Activated naive CD4-positive, alpha-beta T cell treated with anti-CD3 and anti-CD28 coated beads for 36 hours (primary cell): Measurements from ENCODE around the gene XAGE3. TPM values are rescaled to one million over a fixed set of nuclear protein-coding genes. Genes with fewer than 3 reads are reported as not detected.
A peak's percentile ranks its signal among the peaks of the same experiment; 100 is the strongest.
"Not testable (repeated sequence)": the region's sequence is repeated elsewhere in the genome, so short reads cannot be mapped to it uniquely, and the experiment has no call there.

Source experiments
- CTCF ChIA-PET: fragments of 350-600 bp; sonication (Branson Sonifier 250); formaldehyde crosslinking; loops from one replicate; lab custom pipeline; 2021; ENCODE audit warnings: antibody characterized with exemption; lab: Charles Lee
- DNase-seq: peaks from one replicate; pipeline ENCODE4 v3.0.0-alpha.2; 2020
- H3K27ac Mint-ChIP-seq: one replicate; pipeline ENCODE4 v1.8.0; 2021; ENCODE audit warnings: mild to moderate bottlenecking, mixed read lengths
- H3K27me3 Mint-ChIP-seq: one replicate; pipeline ENCODE4 v1.8.0; 2021; ENCODE audit warnings: low read depth, mixed read lengths
- H3K36me3 Mint-ChIP-seq: one replicate; pipeline ENCODE4 v1.8.0; 2021; ENCODE audit warnings: low read depth, mixed read lengths
- H3K4me1 Mint-ChIP-seq: one replicate; pipeline ENCODE4 v1.8.0; 2021; ENCODE audit warnings: low read depth, mixed read lengths
- H3K4me3 Mint-ChIP-seq: one replicate; pipeline ENCODE4 v1.8.0; 2021; ENCODE audit warnings: mild to moderate bottlenecking, moderate library complexity, mixed read lengths
- H3K9me3 Mint-ChIP-seq: one replicate; pipeline ENCODE4 v1.8.0; 2021; ENCODE audit warnings: mixed read lengths
- intact Hi-C: fragments of 100-400 bp; cut with micrococcal nuclease; formaldehyde crosslinking; loops from one replicate; pipeline ENCODE4 v1.15.1; 2023
- total RNA-seq, 2 experiments: library from RNA; stranded (reverse); gene quantifications; one replicate each; pipeline ENCODE4 v1.2.3, GENCODE V29; 2021

XAGE3 gene
- total RNA-seq, 2 experiments from 2014 or later, result not detected

DNA sequence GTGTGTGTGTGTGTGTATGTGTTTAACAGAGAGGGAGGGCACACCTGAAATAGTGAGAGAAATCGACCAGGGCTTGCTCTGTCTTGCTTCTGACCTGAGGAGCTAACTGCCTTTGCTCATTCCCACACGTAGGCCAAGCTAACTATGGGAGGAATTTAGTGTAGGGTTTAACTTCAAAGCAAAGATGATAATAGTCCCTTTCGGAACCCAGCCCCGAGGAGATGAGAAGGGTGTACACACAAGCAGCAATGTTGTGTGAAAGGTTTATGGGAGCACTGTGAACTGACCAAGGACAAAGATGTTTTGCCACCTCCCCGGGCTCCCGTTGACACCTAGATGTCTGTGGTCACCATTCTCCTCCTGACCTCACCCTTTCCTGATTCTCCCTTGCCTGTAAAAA lies 8.5 kb upstream of the XAGE3 start:
- H3K4me1 Mint-ChIP-seq, intact Hi-C loops, DNase-seq, CTCF ChIA-PET, H3K27ac Mint-ChIP-seq, H3K27me3 Mint-ChIP-seq, H3K9me3 Mint-ChIP-seq, H3K36me3 Mint-ChIP-seq, H3K4me3 Mint-ChIP-seq: not testable (repeated sequence)

DNA sequence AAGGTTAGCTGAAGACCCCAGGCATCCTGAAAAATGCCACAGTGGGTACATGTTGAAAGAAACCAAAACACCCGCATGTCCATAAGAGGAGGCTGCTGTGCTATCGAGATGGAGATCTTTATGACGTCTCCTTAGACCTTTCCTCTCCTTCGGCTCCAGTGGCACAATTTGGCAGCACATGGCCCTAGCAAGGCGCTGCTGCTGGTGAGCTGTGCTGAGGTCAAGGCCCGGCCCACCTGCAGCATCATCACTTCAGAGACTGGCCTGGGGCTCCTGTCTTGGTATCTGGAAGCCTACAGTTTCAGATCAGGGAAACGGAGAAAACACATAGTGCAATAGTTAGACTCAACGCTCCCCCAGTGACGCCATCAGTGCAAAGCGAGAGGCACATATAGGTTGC lies 7.6 kb upstream of the XAGE3 start:
- DNase-seq, H3K27me3 Mint-ChIP-seq, CTCF ChIA-PET, H3K36me3 Mint-ChIP-seq, intact Hi-C loops, H3K9me3 Mint-ChIP-seq, H3K4me3 Mint-ChIP-seq, H3K27ac Mint-ChIP-seq, H3K4me1 Mint-ChIP-seq: not testable (repeated sequence)

DNA sequence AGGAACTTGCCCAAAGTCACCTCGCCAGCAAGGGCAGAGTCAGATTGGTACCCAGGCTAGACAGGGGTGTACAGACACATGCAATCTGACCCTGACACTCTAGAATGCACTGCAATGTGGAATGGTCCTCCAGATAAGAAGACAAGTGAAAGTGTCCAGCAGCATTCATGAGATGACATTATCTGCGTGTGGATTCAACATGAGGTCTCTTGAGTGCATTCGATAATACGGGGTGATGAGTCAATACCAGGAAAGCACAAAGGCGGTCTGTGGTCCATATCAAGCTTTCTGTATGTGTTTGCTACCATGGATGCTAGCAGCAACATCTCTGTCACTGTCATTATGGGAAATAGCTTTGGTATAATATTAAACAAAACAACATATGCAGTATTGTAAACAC lies 6.8 kb upstream of the XAGE3 start:
- no peaks in the 10 kb centered on the region for H3K4me1 Mint-ChIP-seq
- no peaks in the 10 kb centered on the region for H3K36me3 Mint-ChIP-seq
- no peak overlapping the region for H3K4me3 Mint-ChIP-seq
- no peak overlapping the region for H3K27ac Mint-ChIP-seq
- intact Hi-C loops, result no loop called here
- no peak for DNase-seq
- CTCF ChIA-PET, result no interaction called here
- no peaks in the 10 kb centered on the region for H3K27me3 Mint-ChIP-seq
- no peaks in the 10 kb centered on the region for H3K9me3 Mint-ChIP-seq

DNA sequence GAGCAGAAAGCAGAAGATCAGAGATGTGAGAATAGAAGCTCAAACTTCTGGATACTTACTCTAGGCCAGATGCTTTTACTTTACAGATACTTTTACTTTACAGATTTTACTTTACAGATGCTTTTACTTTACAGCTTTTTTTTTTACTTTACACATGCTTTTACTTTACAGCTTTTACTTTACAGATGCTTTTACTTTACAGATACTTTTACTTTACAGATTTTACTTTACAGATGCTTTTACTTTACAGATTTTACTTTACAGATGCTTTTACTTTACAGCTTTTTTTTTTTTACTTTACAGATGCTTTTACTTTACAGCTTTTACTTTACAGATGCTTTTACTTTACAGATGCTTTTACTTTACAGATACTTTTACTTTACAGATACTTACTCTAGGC lies 5.9 kb upstream of the XAGE3 start:
- H3K4me3 Mint-ChIP-seq, H3K9me3 Mint-ChIP-seq, H3K27ac Mint-ChIP-seq, DNase-seq, CTCF ChIA-PET, intact Hi-C loops, H3K27me3 Mint-ChIP-seq, H3K36me3 Mint-ChIP-seq, H3K4me1 Mint-ChIP-seq: not testable (repeated sequence)

DNA sequence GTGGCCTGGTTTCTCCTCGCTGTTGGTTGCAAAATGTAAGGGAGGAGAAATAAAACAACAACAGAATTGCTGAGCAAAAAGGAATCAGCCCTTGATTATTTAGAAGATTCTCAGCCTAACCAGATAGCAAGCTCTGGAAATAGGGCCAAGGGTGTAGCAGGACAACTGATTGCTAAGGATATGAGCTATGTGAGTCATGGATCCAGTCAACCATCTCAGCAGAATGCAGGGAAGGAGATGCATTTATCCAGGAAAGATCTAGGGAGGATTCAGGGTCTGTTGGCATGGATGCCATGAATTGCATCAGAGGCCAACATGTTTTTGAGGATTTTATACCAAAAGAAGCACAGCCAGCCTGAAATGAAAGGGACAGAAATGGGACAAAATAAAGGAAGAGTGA lies 2.2 kb upstream of the XAGE3 start:
- intact Hi-C loops, result no loop called here
- Mint-ChIP-seq H3K27me3 (no peaks in the 10 kb centered on the region), H3K27ac (no peak overlapping the region), H3K4me3 (no peak overlapping the region), H3K36me3 (no peaks in the 10 kb centered on the region), H3K9me3 (no peaks in the 10 kb centered on the region), H3K4me1 (no peaks in the 10 kb centered on the region)
- CTCF ChIA-PET, result no interaction called here
- no peak for DNase-seq

DNA sequence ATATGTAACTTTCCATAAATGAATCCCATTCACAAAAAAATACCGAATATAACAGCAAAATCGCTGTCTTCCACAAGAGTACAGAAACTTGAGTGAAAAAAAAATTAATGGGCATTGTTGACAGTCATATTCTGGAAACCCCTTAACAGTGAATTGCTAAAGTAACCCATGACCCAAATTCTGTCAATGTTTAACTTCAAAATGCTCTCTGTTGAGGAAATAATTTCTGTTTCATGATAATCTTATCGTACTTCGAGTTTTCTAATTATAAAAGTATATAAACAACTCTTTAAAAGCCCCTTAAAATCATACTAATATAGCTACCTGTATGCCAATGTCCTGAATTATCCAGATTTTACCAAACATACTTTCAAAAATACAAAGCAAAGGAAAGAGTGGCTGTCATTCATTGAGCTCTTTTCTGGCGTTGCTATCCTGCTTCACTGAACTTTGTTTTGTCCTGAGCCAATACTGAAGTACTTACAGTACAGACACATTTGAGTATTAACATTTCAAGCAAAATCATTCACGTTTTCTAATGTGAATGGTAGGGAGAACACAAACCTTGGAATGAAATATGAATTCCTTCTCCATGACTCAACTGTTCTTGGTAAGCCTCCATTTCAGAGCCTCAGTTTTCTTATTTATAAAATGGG lies 2.4 kb downstream of the XAGE3 start:
- intact Hi-C loops, result no loop called here
- H3K36me3 Mint-ChIP-seq, result no peaks in the 10 kb centered on the region
- no peak for DNase-seq
- no peaks in the 10 kb centered on the region for H3K4me1 Mint-ChIP-seq
- CTCF ChIA-PET, result no interaction called here
- no peak overlapping the region for H3K4me3 Mint-ChIP-seq
- H3K27ac Mint-ChIP-seq, result no peak overlapping the region
- no peaks in the 10 kb centered on the region for H3K9me3 Mint-ChIP-seq
- H3K27me3 Mint-ChIP-seq, result no peaks in the 10 kb centered on the region

DNA sequence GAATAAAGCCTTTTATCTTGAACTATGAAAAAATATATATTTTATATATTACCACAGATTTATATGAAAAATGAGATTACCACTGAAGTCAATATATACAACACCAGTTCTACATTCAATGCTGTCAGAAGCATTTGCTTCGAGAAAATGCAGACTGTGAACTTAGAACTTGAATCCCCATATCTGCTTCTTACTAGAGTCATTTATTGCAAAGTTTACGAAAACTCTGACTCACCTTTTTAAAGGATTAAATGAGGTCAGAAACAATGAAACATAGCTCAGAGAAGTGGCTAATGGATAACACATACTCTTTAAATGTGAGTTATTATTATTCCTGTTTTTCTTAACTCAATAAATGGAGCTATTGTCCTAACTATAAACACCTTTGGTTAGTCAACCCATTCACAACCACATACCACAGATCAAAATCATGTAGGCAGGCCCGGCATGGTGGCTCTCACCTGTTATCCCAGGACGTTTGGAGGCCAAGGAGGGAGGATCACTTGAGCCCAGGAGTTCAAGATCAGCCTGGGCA lies 10.8 kb downstream of the XAGE3 start:
- intact Hi-C loops, H3K9me3 Mint-ChIP-seq: not testable (repeated sequence)

DNA sequence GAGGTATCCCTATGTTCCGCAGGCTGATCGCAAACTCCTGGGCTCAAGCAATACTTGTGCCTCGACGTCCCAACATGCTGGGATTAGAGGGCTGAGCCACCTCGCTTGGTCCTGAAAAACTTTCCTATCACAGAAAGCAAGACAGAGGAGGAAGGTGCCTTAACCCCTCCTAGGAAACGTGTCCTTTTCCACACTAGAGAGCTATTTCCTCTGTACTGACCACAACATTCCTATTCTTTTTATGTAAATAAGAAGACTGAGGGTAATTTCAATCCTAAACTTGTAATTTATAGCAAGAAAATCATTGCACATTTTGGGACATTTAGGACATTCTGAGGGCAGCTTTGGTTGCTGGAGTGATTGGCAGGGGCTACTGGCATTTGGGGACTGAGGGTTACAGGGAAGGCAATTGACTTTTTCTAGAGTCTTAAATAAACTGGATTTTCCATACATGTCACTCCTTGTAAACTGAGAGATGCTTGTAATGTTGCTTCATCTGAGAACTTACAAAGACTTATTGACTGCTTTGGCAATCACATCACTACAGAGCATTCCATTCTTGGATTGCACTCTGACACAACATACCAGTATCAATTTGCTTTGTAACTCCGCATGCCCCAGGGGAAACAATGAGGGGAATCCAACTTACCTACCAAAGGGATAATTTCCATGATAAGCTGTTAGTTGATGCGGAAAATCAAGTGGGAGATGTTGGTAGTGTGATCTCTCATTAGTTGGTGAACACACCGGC lies 15.6 kb downstream of the XAGE3 start:
- Mint-ChIP-seq H3K27ac (peak overlapping the region; percentile 59), H3K4me3 (no peak overlapping the region), H3K4me1 (no peaks in the 10 kb centered on the region), H3K36me3 (no peaks in the 10 kb centered on the region), H3K9me3 (no peaks in the 10 kb centered on the region), H3K27me3 (no peaks in the 10 kb centered on the region)
- DNase-seq, result no peak
- CTCF ChIA-PET, result no interaction called here
- intact Hi-C loops, result no loop called here

More for the DNA sequence above, 10.8 kb downstream of the XAGE3 start:
- H3K4me1 Mint-ChIP-seq, H3K36me3 Mint-ChIP-seq, H3K27ac Mint-ChIP-seq, H3K27me3 Mint-ChIP-seq, DNase-seq, CTCF ChIA-PET, H3K4me3 Mint-ChIP-seq: not testable (repeated sequence)

DNA sequence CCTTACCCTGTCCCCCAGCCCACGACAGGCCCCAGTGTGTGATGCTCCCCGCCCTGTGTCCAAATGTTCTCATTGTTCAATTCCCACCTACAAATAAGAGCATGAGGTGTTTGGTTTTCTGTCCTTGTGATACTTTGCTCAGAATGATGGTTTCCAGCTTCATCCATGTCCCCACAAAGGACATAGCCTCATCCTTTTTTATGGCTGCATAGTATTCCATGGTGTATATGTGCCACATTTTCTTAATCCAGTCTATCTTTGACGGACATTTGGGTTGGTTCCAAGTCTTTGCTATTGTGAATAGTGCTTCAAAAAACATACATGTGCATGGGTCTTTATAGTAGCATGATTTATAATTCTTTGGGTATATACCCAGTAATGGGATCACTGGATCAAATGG lies 24.3 kb downstream of the XAGE3 start:
- DNase-seq, H3K4me1 Mint-ChIP-seq, H3K36me3 Mint-ChIP-seq, CTCF ChIA-PET, H3K4me3 Mint-ChIP-seq, intact Hi-C loops, H3K9me3 Mint-ChIP-seq, H3K27me3 Mint-ChIP-seq, H3K27ac Mint-ChIP-seq: not testable (repeated sequence)

DNA sequence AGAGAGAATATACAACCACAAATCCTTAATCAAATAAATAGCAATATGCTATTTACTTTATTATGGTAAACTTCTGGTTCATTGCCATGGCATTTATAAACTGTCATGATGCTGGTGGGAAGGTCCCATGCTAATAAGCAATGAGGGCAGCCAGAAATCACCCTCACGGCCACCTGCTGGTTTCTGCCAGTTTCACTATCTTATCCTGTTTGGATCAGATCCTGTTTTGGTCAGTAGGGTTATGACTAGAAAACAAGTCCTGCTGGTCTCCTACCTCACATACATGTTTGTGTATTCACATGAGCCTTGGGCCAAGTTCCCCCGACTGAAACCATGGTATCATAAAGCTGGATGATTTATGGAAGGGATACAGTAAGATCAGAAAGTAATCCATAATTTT lies 28.7 kb downstream of the XAGE3 start:
- no peaks in the 10 kb centered on the region for H3K9me3 Mint-ChIP-seq
- no peak overlapping the region for H3K4me3 Mint-ChIP-seq
- CTCF ChIA-PET, result no interaction called here
- no peaks in the 10 kb centered on the region for H3K36me3 Mint-ChIP-seq
- no peak overlapping the region for H3K27ac Mint-ChIP-seq
- DNase-seq, result no peak
- no peaks in the 10 kb centered on the region for H3K27me3 Mint-ChIP-seq
- no peaks in the 10 kb centered on the region for H3K4me1 Mint-ChIP-seq
- intact Hi-C loops, result no loop called here

DNA sequence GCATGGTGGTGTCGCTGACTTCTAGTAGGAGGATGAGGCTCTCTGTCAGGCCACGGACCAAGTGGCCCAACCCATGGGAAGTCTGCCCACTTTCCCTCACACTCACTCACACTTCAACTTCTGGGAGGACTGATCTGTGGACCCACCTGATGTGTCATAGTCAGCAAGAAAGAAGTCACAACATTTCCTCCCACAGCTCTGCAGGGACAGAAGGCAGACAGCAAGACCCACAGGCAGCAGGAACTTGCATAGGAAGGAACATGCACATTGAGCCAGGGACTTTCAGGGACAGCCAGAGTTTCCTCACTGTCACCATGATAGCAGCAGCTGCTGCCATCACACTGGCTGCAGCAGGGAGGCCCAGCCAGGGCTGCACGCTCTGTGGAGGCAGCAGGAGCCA lies 37.3 kb downstream of the XAGE3 start:
- H3K27ac Mint-ChIP-seq, result no peak overlapping the region
- no peaks in the 10 kb centered on the region for H3K4me1 Mint-ChIP-seq
- H3K9me3 Mint-ChIP-seq, result no peaks in the 10 kb centered on the region
- no peaks in the 10 kb centered on the region for H3K27me3 Mint-ChIP-seq
- no peak overlapping the region for H3K4me3 Mint-ChIP-seq
- intact Hi-C loops, result no loop called here
- H3K36me3 Mint-ChIP-seq, result no peaks in the 10 kb centered on the region
- CTCF ChIA-PET, result no interaction called here
- DNase-seq, result no peak

DNA sequence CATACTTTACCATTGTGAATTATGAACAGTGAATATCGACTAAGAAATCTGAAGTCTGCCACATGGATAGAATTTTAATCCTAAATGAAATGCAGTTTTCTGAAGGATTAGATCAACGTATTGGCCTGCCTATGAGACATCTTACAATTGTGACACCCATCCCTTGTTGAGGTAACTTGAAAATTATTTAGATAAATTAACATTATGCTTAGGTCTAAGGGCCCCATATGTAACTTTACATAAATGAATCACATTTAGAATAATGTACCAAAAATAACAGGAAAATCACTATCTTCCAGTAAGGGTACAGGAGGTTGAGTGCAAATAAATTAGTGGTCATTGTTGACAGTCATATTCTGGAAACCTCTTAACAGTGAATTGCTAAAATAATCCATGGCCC lies 43.3 kb downstream of the XAGE3 start:
- Mint-ChIP-seq H3K4me1 (no peaks in the 10 kb centered on the region), H3K4me3 (no peak overlapping the region), H3K9me3 (no peaks in the 10 kb centered on the region), H3K27ac (no peak overlapping the region), H3K36me3 (no peaks in the 10 kb centered on the region), H3K27me3 (no peaks in the 10 kb centered on the region)
- DNase-seq, result no peak
- intact Hi-C loops, result no loop called here
- CTCF ChIA-PET, result no interaction called here

DNA sequence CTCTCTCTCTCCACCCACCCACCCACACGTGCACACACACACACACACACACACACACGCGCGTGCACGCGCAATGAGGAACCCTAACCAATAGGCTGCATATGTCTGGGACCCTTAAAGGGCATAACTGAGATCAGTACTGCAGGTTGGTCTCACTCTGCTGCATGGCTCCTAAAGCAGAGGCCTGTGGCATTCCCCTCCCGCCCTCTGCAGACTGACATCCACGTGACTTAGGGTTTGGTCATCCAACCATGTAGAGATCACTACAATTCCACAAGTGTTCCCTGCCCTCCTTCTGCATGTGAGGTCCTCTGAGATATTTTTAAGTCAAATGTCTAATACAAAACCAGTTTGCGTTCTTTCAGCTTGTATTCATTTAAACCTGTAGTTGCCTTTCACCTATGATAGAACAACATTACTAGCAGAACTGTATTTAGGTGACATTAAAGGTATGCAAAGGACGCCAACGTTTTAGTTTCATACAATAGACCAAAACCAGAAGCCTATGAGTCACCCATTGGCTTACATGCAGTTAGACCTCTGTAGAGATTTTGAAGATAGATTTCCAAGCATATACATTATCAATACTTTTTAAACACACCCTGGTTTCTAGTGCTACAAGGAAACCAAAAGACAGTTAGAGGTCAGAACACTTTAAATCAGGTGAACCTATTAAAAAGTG lies 46.7 kb downstream of the XAGE3 start:
- CTCF ChIA-PET, result no interaction called here
- Mint-ChIP-seq H3K36me3 (no peaks in the 10 kb centered on the region), H3K27me3 (no peaks in the 10 kb centered on the region), H3K27ac (no peak overlapping the region), H3K4me3 (no peak overlapping the region), H3K4me1 (no peaks in the 10 kb centered on the region), H3K9me3 (no peaks in the 10 kb centered on the region)
- DNase-seq, result no peak
- intact Hi-C loops, result no loop called here
